ENCODE data around the gene DTD1.

DTD1 gene

DNA sequence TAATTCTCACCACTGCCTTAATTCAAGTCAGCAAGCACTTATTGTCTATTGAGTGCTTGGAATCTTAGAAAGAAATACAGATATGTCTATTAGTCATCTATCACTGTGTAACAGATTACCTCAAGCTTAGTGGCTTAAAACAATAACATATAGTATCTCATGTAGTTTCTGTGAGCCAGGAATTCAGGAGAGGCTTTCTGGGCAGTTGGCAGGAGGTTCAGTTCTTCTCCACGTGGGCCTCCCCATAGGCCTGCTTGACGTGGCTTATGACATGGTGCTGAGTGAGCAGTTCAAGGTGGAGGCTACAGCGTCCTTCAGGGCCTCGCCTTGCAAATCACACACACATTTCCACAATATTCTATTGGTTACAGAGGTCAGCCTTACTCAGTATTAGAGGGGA, 69.7 kb downstream of the DTD1 start:
- in situ Hi-C loops (cut with MboI; ENCODE audit: low sequenced_read_pairs), result no loop called here

DNA sequence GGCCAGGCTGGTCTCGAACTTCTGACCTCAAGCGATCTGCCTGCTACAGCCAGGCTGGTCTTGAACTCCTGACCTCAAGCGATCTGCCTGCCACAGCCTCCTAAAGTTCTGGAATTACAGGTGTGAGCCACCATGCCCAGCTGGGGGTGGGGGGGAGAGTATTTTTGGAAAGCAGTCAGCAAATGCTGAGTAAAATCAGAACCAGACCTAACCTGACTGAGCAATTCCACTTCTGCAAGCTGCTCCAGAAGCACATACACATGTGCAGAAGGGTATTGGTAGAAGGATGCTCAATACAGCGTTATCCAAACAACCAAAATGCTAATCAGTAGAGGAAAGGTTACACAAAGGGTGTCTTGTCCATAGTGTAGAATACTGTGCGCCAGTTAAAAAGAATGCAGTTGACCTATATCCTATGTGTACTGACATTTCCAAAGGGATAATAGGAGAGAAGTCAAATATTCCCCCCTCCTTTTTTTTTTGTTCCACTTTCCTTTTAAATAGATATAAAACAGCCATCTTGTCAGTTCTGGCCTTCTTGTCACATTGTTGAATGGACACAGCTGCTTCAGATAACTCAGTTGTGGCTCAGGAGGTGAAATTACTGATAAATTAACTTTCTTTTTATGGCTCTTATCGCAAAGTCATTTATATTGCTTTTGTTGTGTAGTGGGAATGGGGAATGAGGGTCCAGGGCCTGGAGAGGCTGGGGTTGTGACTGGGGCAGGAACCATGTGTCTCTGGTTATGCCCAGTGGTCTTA, 74.6 kb downstream of the DTD1 start:
- in situ Hi-C loops (cut with MboI; ENCODE audit: low sequenced_read_pairs), result no loop called here

DNA sequence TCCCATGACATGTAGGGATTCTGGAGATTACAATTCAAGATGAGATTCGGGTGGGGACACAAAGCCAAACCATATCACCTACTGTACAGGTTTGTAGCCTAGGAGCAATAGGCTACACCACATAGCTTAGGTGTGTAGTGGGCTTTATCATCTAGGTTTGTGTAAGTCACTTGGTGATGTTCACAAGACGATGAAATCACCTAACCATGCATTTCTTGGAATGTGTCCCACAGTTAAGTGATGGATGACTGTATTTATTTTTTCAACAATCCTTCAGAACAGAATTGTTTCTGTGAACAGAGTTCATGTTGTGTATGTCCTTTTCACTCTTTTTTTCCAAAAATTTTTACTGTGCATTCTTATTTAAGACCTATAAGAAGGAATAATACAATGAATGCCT, 76.1 kb downstream of the DTD1 start:
- in situ Hi-C loops (cut with MboI; ENCODE audit: low sequenced_read_pairs), result no loop called here

DNA sequence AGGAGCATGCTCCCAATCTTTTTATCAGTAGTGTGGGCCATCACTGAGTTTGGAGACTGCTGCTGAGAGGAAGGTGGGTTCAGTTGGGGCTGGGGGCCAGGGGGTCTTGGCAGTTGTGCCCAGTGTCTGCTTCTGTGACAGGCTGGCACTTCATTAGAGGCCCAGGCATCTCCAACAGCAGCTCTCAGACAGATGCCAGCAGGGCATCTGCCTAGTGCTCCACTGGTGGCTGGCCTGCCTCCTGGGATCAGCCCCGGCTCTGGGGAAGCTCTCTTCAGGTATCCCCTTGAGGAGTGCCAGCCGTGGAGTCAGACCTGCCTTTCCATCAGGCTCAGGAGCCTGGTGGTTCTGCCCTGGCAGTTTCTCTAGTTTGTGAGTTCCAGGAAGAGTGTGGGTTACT, 77.3 kb downstream of the DTD1 start:
- in situ Hi-C loops (cut with MboI; ENCODE audit: low sequenced_read_pairs), result no loop called here

DNA sequence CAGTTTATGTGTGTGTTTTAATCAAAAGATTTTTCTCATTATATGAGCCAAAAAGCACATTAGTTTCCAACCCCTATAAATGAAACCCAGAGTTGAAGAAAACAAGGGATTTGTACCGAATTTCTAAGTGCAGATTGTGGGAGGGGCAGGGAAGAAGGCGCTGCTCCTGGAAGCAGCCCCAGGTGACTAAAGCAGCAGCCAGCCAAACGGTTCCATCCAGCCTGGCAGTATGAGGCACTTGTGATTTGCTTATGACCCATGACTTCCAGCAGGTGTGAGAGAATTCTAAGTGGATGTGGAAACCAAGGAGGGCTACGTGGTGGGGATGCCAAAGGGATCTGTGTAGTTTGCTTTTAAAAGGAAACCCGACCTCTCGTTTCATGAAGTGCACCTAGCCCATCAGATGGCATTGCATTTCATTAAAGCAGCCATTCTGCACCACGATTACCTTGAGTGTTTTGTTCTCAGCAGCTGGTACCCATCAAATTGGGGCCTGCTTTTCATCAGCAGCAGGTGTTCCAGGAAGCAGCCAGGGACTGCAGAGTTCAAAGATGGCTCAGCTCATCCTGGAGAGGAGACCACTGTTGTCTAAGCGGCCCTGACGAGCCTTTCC, 79.1 kb downstream of the DTD1 start:
- in situ Hi-C loops (cut with MboI; ENCODE audit: low sequenced_read_pairs), result no loop called here

DNA sequence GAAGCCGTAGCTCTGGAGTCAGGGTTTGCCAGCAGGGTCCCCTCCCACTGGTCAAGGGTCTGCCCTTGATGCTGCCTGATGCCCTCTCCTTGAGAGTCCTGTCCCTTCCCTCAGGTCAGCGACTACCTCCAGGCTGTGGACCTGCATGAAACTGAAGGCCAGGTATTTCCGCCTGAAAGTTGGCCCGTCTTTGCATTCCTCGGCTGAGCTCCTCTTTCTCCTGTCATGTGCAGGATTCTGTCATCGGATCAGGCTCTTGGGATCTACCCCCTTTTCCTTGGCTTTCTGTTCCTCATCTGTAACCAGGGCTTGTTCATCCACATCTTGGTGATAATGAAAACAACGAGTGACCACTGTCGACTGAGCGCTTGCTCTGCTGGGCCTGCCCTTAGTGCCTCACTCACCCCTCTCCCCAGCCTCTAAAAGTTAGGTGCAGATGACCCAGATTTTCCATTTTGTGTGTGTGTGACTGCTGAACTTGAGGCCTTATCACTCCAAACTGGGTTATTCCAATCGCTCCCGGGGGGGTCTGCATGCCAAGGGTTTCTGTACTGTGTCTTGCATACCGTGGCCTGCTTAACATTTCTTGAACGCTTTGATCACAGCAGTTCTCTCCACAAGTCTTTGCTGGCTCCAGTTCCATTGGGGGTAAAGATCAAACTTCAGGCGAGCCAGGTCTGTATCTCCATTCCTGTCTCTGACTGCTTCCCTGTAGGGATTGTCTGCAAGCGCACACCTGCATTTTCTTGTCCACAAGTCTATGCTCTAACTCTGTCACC, 81.6 kb downstream of the DTD1 start:
- in situ Hi-C loops (cut with MboI; ENCODE audit: low sequenced_read_pairs), result no loop called here

DNA sequence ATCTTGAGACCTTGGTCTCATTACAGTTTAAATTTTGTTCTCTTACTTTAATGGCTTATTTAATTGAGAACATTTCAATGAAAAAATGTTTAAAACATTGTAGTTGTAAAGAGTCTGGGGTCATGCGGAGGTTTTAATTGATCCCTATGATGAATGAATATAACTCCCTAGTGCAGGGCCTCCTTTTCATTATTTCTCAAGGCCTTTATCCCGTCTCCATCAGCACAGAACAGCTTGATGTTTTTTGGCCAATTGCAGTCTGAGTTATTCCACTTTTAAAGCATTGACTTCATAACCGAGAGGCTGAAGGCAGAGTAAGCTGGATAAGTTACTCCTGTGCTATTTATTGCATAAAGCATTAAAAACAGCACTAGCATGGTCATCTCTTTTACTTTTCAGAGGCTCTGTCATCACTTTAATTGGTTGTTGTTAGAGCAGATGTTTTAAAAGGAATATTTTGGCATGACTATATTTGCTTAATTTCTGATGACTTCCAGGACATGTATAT, 83.4 kb downstream of the DTD1 start:
- in situ Hi-C loops (cut with MboI; ENCODE audit: low sequenced_read_pairs), result no loop called here

DNA sequence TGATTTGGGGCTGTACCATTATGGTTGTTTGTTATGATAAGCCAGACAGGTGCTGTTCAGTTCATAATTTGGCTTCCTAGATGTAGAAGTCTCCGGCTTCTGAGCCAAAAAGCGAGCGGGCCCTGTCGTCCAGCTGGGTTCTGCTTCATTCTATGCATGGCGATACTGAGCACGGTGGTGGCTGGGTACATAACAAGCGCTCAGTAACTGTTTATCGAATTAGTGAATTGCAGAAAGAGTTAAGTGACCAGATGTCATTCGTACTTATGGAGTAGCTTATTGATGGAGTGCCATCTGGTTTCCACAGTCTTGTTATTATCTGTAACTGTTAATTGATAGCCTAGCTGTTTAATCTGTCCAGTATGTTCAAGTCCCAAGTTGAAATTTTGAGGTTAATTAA, 85.0 kb downstream of the DTD1 start:
- in situ Hi-C loops (cut with MboI; ENCODE audit: low sequenced_read_pairs), result no loop called here

DNA sequence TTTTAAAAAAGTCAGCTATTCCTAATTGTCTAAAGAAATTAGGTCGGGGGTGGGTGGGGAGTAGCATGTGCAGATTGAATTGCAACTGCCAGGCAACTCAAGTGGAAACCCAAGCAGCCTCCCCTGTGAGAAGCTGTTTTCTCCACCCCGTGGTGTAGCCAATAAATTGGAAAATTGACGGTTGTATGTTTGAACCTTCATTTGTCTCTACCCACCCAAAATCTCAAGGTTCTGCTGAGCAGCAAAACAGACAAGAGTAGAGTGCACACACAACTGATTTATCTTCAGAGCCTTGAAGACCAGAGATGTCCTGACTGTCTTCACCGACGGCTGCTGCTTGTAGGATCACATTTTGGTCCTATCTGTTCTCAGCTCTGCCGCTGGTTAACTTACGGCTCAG, 88.5 kb downstream of the DTD1 start:
- in situ Hi-C loops (cut with MboI; ENCODE audit: low sequenced_read_pairs), result no loop called here

DNA sequence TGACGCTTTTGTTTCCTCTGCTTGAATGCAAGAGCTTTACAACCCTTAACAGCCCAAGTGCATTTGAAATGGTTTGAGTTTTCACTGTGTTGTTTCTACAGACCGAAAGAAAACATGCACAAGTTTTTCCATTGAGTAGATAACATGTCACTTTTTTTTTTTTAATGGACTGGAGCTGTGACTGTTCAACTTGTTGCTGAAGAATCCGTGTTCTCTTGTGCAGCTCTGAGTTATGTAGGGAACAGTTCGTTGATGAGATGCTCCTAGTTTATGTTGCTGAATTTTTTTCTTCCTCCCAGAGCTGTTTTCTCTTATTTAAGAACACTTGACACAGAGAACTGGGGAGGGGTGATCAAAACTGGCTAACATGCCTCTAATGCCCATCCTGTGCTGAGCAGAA, 89.3 kb downstream of the DTD1 start:
- in situ Hi-C loops (cut with MboI; ENCODE audit: low sequenced_read_pairs), result no loop called here

DNA sequence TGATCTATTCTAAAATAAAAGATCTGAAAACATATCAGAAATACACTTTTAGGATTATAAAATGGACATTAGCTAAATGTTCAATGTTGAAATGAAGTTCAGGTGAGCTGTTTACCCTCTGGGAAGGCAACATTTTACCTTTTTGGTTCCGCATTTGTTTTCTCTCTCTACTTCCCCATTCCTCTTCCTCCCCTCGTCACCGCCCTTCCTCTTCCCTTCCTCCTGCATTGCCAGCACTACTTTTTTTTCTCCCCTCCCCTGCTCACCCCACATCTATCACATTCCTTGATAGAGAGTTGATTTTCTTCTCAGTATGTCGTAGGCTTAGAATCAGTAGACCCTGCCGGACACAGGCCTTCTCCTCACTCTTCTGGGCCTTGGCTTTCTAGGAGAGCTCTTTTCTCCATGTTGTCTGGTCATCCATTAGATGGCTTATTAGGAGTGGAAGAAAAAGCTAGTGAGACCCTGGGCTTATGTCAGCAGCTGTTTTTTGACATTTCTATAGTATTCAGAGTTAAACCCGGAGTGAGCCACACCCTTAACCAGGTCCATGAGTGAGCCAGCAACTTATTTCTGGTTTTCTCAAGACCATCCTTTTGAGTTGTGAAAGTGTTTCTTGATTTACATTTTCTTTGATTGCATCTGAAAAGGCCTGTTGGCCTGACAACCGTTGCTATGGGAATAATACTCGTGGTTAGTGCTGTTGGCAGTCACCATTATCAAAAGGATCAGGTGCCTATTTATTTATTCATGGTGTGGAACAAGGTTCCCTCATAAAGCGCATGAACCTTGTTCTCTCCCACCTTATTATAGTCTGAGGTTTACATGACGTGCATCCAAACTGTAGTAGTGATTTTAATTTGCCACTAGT, 90.9 kb downstream of the DTD1 start:
- in situ Hi-C loops (cut with MboI; ENCODE audit: low sequenced_read_pairs), result no loop called here

DNA sequence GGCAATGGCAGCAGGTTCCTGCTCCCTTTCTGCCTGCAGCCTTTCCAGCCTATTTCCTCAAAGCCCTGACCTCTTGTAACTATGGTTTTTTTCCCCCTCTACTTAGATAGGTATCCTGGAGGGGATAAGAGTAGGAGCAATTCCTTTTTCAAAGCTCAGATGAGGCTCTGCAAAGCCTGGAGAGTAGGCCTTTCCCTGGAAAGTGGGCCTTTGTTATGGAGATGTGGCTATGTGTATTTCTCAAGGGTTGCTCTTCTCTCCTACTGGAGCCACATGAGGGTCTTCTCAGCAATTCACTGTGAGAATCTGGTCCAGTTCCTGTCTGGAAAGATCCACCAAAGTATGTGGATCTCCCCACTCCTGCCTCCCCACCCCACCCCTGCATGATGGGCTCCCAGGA, 96.0 kb downstream of the DTD1 start:
- in situ Hi-C loops (cut with MboI; ENCODE audit: low sequenced_read_pairs), result no loop called here

DNA sequence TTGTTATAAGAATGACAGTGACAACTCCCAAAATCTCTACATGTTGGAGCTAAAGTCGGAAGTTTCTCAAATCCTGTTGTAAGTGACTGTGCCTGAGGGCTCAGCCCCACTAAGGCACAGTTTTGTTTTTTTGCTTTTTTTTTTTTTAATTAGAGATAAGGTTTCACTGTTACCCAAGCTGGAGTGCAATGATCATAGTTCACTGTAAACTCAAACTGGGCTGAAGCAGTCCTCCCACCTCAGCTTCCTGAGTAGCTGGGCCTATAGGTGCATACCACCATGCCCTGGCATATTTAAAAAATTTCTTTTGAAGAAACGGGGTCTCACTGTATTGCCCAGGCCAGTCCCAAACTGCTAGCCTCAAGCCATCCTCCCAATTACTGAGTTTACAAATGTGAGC, 96.9 kb downstream of the DTD1 start:
- in situ Hi-C loops (cut with MboI; ENCODE audit: low sequenced_read_pairs), result no loop called here

DNA sequence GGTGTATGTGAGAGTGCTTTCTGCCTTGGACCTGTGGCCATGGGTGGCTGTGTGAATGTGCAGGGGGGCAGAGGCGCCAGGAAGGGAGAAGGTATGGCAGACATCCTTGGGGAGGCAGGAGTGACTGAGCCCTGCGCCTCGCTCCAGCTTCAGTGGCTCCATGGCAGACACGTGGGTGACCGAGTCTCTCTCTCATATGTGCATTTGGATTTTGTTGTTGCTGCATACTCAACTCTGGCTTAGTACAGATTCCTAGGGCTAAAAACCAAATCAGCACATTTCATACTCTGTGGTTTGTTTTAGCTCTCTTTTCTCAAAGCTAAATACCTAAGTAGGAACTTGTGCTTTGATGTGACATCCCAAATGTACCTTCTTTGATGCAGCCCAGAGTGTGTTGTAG, 97.6 kb downstream of the DTD1 start:
- in situ Hi-C loops (cut with MboI; ENCODE audit: low sequenced_read_pairs), result no loop called here

DNA sequence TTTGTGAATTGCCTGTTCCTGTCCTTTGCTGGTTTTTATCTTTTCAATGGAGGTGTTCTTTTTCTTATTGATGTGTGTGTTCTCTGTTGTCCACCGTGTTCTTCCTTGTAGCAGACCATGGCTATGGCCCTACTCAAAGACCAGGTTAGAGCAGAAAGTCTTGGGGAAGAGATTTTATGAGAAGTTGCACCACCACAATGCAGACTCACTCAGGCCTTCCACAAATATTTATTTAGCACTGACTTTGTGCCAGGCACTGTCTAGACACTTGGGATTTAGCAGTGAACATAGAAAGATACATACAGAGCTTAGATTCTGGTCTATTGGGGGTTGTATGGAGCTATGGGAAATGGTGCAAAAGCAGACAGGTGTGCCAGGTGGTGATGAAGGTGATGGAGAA, 98.8 kb downstream of the DTD1 start:
- in situ Hi-C loops (cut with MboI; ENCODE audit: low sequenced_read_pairs), result no loop called here

DNA sequence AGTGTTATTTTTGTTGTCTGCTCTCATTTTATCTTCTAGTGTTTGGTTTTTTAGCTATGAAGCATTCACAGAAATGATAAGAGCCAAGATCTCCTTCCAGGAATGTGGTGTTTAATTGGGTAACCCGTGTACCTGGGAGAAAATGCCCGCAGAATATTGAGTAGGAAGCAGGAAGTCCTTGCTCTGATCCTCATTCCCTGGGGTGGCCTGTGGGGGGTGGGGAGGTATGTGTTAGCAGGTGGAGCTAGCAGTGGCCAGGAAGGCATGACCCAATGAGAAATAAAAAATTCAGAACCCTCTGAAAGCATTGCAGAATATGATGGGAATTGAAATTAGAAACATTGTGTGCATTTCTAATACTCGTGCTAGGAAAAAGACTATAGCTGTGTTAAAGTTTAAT, 100.8 kb downstream of the DTD1 start:
- in situ Hi-C loops (cut with MboI; ENCODE audit: low sequenced_read_pairs), result no loop called here

DNA sequence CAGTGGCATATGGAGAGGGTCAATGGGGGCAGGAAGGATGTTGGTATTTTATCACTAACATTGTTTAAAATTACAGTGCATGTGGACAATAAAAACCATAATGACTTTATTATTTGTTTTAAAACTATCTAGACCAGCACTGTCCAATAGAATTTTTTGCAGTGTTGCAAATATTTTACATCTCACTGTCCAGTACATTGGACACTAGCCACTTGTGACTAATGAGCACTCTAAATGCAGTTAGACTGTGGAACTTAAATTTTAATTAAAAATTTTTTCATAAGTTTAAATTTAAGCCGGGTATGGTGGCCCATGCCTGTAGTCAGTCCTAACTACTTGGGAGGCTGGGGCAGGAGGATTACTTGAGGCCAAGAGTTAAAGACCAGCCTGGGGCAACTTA, 101.7 kb downstream of the DTD1 start:
- in situ Hi-C loops (cut with MboI; ENCODE audit: low sequenced_read_pairs), result no loop called here

DNA sequence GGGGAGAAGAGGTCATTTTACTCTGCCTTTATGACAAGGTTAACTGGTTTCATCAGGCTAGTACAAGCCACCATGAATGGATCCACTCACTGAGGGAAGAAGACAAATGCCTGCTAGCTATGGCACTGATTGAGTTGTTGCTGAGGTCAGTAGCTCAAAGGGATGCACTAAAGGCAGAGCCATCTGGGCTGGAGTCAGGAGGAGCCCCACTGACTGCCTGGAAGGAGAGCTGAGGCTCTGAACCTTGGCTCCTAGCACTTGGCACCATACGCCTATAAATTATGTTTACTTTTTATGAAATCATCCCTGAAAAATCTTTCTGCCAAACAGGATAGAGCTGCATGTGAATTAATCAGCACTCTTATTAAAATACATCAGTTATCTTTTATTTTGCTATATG, 104.6 kb downstream of the DTD1 start:
- in situ Hi-C loops (cut with MboI; ENCODE audit: low sequenced_read_pairs), result no loop called here

DNA sequence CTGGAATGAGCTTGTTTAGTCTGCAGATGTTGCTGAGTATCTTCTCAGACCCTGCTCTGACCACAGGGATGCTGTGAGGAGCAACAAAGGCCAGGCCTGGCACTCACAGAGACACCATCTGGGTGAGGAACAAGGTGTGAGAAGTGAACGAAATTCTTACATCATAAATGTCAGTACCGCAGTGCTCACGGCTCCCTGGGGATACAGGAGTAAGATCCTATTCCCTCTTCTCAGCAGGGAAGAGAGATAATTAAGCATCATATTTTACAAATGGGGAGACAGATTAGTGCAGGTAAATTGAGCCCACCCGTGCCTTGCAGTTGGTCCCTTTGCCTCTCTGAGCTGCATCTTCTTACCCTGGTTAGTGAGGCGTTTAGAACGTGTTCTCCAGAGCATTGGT, 106.2 kb downstream of the DTD1 start:
- in situ Hi-C loops (cut with MboI; ENCODE audit: low sequenced_read_pairs), result no loop called here

DNA sequence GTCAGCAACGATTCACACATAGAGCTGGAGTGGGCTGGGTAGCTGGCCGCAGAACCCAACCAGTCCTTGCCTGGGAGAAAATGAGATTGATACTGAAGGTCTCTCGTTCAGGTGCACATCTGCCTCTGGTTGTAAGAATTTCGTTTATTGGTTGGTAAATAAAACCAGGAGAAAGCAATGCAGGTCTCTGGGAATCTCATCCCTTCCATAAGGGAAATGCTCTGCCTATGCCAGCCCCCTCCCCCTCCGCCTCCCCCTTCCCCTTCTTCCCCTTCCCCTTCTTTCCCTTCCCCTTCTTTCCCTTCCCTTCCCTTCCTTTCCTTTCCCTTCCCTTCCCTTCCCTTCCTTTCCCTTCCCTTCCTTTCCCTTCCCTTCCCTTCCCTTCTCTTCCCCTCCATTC, 107.3 kb downstream of the DTD1 start:
- in situ Hi-C loops (cut with MboI; ENCODE audit: low sequenced_read_pairs), result no loop called here

DNA sequence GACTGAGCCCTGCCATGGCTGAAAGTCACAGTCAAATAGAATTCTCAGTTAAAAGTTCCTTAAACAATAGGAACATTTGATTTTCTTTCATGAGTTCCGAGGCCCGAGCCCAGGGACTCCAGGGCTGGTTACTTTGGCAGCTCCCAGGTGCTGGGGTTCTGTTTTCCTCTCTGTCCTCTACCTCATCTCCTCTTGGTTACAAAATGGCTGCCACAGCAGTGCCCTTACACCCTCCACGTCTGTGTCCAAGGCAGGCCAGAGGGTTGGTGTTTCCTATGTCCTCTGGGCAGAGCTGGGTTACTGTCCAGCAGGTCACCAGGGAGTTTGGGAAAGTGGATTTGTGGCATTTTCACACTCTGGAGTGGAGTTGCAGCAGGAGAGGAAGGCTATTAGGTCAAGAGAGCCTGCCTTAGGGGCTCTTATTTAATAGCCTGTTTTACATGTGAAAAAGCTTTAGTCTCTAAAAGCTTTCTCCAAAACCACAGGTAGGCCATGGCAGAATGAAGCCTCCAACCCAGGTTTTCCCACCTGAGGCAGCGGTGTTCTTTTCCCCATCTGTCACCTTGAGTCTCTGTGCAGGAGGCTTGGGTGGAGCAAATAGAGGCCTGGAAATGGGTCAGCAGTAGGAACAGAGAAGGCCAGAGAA, 111.0 kb downstream of the DTD1 start:
- in situ Hi-C loops (cut with MboI; ENCODE audit: low sequenced_read_pairs), result no loop called here

Data from hTERT RPE-1 (cell line).